Stimulated activated CD4-positive, alpha-beta T cell treated with anti-CD3 and anti-CD28 coated beads, Interleukin-15, amount 100 ng/mL, for 1 hour (primary cell): ENCODE measurements around the gene UST.
"Not testable (repeated sequence)": the region's sequence is repeated elsewhere in the genome, so short reads cannot be mapped to it uniquely, and the experiment has no call there.

Experiments
- DNase-seq, 2 donors: peaks; one replicate each; pipeline ENCODE4 v3.0.0-alpha.2; 2020; ENCODE audit warnings: low read depth in 1 of 2, low spot score in 1 of 2

UST gene

DNA sequence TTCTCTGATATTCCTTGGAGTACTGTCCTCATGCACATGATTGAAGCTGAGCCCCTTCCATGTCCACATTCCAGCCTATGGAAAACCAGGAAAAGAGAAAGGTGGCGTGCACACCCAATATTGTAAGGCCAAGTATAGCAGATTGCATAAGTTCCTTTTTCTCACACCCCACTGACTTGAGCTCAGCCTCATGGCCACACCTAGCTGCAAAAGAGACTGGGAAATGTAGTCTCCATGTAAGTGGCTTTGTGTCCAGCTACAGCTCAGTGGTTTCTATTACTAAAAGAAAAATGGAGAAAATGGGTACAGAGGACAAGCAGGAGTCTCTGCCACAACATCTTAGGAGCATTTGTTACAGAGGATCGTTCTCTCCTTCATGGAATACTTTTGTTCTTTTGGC lies 10.8 kb upstream of the UST start:
- DNase-seq = no peak

DNA sequence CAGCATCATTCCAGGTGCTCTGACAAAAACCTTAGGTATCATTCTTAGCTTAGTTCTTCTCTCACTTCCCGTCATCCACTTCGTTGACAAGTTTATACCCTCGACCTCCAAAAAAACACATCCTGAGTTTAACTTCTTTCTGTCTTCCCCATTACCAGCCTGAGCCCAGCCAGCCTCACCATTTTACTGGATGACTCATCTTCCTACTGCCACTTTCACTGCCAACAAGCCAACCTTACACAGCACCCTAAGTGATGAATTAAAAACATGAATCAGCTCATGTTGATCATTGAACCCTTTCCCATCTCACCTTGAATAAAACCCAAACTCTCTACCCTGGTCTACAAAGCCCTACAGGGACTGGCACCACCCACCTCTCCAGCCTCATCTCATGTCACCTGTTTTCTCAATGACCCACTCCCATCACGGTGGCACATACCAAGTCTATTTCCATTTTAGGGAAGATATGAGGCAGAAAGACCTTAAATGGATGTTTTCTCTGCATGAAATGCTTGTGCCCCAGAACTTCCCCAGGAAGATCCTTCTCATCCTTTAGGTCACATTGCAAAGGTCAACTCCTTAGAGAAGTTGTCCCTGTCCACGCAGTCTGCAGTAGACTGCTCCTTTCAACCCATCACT lies 9.9 kb upstream of the UST start:
- no peak for DNase-seq

DNA sequence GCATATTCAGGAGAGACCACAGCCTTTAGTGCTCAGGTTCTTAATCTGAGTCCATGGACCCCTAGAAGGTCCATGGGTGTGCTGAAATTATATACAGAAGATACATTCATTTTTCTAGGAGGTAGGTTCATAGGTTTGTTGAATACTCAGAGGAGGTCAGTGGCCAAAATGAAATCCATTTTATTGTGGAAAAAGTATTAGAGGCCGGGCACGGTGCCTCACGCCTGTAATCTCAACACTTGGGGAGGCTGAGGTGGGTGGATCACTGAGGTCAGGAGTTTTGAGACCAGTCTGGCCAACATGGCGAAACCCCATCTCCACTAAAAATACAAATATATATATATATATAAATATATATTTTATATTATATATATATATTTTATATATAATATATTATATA lies 9.0 kb upstream of the UST start:
- DNase-seq = no peak

DNA sequence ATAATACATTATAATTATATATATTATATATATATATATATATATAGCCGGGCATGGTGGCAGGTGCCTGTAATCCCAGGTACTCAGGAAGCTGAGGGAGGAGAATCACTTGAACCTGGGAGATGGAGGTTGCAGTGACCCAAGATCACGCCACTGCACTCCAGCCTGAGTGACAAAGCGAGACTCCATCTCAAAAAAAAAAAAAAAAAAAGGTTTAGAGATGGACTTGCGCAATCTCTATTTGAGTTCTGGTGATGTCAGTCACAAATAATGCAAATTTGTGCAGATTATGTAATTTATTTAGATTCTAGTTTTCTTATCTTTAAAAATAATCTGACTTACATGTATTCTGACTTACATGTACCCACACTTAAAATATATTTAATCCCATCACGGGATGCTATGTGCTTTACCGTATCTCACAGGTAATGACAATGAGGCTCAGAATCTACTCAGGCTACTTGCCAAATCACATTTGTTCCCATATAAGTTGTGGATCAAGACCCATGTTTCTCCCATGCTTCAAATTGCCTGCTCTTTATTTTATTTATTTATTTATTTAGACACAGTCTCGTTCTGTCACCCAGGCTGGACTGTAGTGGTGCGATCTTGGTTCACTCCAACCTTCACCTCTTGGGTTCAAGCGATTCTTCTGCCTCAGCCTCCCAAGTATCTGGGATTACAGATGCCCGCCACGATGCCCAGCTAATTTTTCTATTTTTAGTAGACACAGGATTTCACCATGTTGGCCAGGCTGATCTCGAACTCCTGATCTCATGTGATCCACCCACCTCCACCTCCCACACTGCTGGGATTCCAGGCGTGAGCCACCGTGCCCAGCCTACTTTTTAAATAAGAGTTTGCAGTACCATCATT lies 7.6 kb upstream of the UST start:
- DNase-seq = no peak

DNA sequence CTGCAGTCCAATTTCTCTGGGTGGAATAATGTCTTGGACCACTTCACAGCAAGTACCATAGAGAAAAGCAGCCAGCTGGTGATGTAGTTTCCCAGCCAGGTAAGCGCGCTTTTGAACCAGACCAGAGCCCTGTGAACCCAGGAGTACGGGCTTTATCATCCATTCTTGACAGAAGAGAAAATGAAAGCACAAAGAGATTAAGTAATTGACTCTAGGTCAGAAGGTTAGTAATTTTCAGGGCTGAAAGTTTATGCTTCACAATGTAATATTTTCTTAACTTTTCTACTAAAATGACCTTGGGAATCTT lies 7.1 kb upstream of the UST start:
- no peak for DNase-seq

DNA sequence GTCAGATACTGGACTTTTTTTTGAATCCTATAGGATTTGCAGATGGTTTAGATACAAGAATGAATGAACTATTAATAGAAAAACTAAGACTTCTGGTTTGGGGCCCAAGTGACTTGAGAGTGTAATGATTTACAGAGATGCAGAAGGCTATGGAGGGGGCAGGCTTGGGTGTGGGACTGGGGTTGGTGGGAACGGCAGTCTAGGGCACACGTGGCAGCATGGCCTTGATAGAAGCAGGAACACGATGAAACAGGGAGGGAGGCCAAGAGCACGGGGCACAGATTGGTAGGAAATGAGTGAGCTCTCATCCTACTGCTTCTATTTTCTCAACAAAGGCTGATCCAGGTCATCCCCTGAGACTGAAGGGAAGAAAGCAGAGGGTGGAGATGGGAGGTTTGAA lies 3.4 kb upstream of the UST start:
- no peak for DNase-seq

DNA sequence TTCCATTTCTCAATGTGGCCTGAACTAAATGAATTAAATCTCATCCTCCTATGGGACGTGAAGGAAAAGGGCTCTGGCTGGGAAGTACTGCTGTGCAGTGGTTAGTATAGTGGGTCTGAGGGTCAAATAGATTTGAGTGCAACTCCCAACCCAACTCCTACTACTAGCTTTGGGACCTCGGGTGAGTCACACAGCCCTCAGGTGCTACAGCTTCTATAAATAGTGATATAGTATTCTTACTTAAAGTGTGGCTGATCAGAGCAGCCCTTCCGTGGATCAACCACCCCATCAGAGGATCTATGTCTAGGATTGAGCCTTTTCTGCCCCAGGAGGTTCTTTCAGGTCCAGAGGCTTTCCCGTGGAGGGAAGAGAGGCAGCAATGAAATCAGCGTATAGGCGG lies 904 bp upstream of the UST start:
- DNase-seq = no peak

DNA sequence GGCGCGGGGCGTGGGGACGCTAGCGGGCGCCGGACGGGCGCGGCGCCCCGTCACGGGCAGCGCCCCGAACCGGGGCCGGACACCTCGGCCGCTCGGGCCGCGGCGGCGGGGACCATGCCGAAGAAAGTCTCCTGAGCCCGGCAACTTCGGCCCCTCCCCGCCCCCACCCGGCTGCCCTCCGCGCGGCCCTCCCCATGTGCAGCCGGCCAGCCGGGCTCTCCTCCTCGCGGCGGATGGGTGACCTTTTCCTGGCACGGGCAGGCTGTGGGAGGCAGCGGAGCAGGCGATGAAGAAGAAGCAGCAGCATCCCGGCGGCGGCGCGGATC lies 278 bp downstream of the UST start:
- no peak for DNase-seq

DNA sequence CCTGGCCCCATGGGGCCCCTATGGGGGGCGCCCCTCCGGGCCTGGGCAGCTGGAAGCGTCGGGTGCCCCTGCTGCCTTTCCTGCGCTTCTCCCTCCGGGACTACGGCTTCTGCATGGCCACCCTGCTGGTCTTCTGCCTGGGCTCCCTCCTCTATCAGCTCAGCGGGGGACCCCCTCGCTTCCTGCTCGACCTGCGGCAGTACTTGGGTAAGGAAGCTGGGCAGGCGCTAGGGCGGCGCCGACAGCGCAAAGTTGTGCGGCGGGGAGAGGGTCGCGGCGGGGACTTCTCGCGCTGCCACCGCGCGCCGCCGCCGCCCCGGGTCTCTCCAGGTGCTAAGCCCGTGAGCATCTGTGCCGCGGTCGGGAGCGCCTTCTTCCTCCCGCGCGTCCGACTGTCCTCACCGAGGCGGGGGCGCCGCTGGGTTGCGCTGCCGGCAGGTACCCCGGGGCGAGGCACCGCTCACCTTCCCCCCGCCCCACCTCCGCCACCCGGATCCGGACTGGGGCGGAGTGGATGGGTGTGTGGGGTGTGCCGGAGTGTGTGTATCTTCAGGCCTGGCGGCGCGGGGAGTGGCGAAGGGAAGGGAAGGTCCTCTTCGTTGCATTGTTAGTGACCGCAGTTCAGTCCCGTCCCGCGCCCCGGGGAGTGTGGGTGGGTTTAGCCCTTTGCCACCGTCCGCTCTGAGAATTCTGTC lies 788 bp downstream of the UST start:
- peak in 1 of 2 donors; percentile 25 for DNase-seq

DNA sequence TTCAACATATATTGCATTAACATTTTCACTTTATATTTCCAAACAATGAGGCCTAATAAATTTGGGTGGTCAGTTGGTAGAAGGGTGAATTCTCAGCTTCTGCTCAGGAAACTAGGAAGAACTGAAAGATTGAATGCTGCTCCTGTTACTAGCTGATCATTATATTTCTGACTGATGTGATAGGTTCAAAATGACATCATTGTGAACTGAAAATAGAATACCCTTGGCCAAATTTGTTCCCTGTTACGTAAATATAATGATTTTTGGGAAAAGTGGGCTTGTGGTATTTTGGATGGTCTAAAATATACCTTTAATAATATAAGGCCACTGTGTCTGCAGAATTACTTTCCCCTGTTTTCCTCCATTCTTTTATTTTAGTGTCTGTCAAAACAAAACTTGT lies 2.8 kb downstream of the UST start:
- no peak for DNase-seq

DNA sequence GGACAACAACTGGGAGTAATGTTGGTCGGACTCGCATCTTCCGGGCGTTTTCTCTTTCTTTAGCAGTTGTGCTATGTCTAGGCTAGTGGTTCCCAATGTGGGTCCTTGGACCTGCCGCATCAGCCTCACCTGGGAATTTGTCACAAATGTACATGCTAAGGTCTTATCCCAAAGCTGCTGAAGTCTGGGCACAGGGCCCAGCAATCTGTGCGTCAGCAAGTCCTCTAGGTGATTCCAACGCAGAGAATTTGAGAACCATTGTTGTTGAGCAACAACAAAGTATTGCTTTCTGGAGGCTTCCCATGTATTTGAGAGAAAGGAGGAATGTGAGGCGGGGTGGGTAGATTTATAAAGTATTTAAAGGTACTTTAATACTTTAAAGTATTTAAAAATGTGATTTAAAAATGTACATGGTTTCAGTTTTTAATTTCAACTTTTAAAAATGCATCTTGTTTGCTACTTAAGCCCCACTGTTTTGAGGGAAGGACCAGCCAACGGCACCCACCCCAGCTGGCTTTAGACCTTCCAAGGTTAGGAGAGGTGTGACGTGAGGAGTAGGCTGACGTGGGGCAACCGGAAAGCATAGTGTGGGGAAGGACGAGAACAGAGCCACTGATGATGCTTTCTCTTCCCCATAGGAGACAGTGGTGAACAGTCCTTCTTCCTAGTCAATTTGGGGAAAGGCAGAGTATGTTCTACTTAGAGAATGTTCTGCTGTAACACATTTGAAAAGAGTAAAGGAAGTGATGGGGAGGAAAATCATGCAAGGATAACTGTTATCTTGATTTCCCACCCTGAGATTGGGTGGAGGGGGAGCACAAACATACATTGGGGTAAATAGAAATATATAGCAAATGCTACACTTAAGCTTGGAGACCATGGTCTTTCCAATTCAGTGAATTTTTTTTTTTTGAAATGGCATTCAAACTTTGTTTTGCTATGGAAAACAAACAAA lies 4.3 kb downstream of the UST start:
- DNase-seq = no peak

DNA sequence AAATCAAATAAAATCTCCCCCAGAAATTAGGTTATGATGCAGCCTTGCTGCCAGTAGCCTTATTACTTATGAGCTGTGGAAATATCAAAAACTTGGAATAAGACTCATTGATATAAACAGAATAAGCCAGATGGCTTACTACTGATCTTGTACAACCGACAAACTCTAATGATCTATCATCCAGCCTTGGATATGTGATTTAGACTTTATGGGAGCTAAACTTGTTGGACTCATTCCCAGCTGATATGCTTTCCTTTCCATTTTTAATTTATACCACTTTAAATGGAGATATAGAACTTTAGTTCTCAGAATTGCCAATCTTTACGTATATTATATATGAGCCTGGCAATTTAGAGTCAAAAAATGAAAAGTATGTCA lies 5.0 kb downstream of the UST start:
- no peak for DNase-seq

DNA sequence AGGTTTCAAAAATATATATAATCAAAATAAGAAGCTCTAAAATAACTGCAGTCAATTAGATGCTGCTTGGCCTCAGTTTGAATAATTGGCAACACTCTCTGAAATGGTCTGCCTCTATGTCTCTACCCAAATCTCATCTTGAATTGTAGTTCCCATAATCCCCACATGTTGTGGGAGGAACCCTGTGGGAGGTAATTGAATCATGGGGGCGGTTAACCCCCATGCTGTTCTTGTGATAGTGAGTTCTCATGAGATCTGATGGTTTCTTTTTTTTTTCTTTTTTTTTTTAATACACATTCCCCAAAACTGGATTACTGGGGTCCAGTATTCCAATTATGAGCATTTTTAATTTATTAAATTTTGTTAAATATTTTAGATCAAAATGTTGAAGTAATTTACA lies 8.5 kb downstream of the UST start:
- DNase-seq = not testable (repeated sequence)

DNA sequence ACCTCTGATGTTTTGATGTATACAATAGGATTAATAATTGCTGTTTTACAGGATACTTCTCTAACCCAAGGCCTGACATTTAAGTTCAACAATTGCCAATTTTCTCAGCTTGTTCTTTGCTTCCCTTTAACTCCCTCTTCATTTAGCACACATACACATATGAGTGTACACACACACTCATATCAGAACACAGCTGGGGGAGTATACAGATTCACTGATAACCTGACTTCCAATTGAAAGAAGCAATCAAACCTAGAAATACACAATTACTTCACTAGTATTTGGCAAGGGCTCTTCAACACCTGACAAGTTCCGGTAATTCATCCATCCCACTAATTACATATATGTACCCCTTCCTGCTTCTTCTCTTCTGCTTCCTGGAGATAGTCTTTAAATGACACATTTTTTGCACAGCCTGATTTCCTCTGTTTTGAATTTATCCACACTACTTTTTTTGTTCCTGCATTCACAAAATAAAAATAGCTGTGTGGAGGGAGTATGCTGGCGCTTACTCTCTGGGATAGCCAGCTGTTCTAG lies 11.2 kb downstream of the UST start:
- DNase-seq = no peak

DNA sequence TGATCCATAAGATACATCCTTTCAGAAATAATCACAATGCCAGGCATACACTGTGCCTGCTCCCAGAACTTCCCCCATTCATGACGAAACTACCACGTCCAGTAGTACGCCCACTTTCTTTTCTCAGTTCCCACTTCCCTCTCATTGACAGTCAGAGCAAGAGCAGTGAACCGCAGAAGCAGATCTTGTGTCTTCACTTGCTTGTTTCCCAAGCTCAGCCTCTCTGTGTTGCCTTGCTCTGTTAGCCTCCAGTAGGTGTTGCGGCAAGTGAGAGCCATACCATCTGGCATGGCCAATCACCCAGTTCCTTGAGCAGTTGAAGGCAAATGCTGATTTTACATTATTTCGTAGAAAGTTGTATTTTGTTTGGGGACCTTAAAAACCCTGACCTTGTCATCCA lies 11.7 kb downstream of the UST start:
- no peak for DNase-seq

DNA sequence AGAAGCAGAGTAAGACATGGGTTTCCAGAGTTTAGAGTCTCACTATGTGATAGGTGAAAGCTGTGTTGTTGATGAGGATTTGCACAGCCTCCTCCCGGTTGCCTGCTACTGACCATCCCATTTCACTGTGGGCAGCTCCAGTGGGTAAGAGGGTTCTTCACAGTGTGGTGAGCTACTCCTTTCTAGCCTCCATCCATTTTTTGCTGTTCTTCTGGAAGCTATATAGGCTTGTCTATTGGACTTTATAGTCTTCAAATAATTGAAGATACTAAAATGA lies 13.4 kb downstream of the UST start:
- DNase-seq = no peak

DNA sequence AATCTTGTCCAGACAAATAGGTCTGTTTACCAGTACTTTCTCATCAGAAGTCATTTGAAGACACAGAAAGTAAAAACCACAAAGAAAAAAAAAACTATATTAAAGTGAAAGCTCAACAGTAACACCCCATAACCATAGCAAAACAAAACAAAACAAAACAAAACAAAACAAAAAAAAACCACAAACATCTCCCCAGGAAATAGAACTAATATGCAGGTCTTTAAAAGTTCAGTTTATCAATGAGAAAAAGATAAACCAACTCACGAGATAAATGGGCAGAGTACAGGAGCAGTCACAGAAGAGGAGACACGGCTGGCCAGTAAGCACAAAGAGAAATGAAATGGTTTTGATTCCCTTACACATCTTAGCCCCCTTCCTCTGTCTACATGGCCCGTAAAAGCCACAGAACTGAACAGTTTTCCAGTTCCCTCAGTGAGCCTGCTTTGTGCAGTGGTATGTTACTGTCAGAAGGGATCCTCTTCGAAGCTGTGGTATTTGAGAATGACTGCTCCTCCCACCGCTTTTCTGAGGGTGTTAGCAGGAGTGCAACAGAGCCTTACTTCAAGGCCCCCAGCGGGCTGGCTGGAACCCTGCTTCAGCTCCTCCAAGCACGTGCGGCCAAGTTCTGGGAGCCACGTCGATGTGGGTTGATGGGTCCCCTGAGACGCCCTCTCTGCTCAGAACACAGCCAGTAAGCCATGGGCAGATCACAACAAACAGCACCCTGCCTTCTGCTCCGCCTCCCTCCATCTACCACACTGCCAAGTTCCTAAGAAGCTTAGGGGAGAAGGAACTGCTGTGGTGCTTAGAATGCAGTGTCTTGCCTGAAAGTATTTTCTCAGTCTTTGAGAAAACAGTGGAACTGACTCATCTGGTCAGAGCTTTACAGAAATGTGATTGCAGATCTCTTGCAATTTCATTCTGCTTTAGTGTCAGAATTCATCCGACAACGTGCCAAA lies 14.0 kb downstream of the UST start:
- peak in 1 of 2 donors; percentile 7 for DNase-seq

DNA sequence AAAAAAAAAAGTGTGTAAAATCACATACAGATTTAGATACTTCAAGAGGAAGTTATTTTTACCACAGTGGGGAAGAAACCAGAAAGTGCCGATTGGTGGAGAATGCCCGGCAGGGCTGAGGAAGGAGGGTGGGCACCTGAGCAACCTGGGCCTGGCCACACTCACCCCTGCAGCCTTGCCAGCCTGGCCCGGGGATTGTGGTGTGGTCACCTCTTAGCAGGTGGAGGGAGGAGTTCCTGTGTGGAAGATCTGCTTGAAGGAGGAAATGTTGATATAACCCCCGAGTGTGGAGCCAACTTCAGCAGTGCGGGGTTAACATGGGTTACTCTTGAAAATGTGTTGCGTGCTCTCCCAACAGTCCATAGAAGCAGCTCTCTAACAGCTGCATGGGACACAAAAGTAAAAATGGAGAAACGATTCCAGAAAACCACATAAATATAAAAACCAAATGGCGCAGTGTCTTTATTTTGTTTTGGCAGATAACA lies 14.7 kb downstream of the UST start:
- no peak for DNase-seq

DNA sequence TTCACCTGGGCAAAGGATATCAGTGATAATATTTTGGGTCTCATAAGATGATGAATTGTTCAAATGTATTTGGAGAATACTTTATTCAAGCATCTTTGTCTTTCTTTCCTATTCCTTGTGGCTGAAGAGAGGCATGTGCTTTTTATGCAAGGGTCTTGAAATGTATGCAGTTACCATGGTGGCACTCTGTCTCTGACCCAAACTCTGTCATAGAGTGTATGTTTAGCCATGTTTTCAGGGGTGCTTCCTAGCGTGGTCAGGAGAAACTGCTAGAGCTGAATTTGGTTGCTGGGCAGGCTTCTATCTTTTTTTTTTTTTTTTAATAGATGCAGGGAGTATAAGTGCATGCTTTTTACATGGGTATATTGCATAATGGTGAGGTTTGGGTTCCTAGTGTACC lies 15.4 kb downstream of the UST start:
- no peak for DNase-seq
